K562 (cell line): Measurements from ENCODE around the gene CYSTM1. TPM values are rescaled to one million over a fixed set of nuclear protein-coding genes. Genes with fewer than 3 reads are reported as not detected.

Experiments used
- BCL6 ChIP-seq: fragments of 250-450 bp; sonication (Bioruptor Pico); IDR thresholded peaks from 2 replicates; pipeline ENCODE4 v1.4.0; 2020
- BRF2 ChIP-seq: IDR thresholded peaks from 3 replicates; pipeline ENCODE4 v1.6.1; 2011; ENCODE audit warnings: borderline replicate concordance, mild to moderate bottlenecking; ENCODE audit not compliant: insufficient read length, insufficient read depth
- E2F4 ChIP-seq: sonication (generic); formaldehyde crosslinking; IDR thresholded peaks from 2 replicates; pipeline ENCODE4 v1.8.0; 2022; ENCODE audit warnings: mild to moderate bottlenecking, low read depth, missing genetic modification reagents
- ETV6 ChIP-seq, 3 experiments: fragments of 150-350 bp in 1 of 3; sonication (generic) in 1 of 3; formaldehyde crosslinking in 1 of 3; IDR thresholded peaks; 2 replicates each; pipeline versions ENCODE4 v1.6.1 to v1.8.0; 2014 to 2022; ENCODE audit warnings: borderline replicate concordance in 2 of 3, low read depth in 2 of 3, antibody characterized with exemption in 1 of 3, low read length in 1 of 3, mild to moderate bottlenecking in 1 of 3, missing genetic modification reagents in 1 of 3
- GABPA ChIP-seq: fragments of 200-800 bp; sonication (Bioruptor generic); conservative IDR thresholded peaks from 2 replicates; pipeline ENCODE4 v1.6.1; 2016; ENCODE audit warnings: low read depth, missing genetic modification characterization, missing compliant biosample characterization
- GABPB1 ChIP-seq: sonication (generic); formaldehyde crosslinking; IDR thresholded peaks from 2 replicates; pipeline ENCODE4 v1.8.0; 2022; ENCODE audit warnings: mild to moderate bottlenecking, missing genetic modification reagents
- MCM7 ChIP-seq, 2 experiments: fragments of 450-650 bp; IDR thresholded peaks; 2 replicates each; pipeline ENCODE4 v1.6.1; 2016 to 2018
- PHF21A ChIP-seq: fragments of 450-650 bp; IDR thresholded peaks from 2 replicates; pipeline ENCODE4 v1.6.1; 2017; ENCODE audit warnings: low read depth, borderline replicate concordance
- SIN3A ChIP-seq, 2 experiments: fragments of 150-350 bp in 1 of 2; IDR thresholded peaks; 2 replicates each; pipeline ENCODE4 v1.6.1; 2011 to 2016; ENCODE audit warnings: borderline replicate concordance in 2 of 2, low read depth in 2 of 2, low read length in 2 of 2, mild to moderate bottlenecking in 2 of 2, moderate library complexity in 2 of 2; ENCODE audit not compliant: control insufficient read depth in 1 of 2
- SRF ChIP-seq, 2 experiments: fragments of 250-450, 450-650 bp in 1 of 2; sonication (Bioruptor Pico) in 1 of 2; sonication (generic) in 1 of 2; formaldehyde crosslinking; IDR thresholded peaks; 2 replicates each; pipeline versions ENCODE4 v1.5.0 to v1.5.1; 2020 to 2022; ENCODE audit warnings: mild to moderate bottlenecking in 1 of 2, missing genetic modification reagents in 1 of 2
- THRB ChIP-seq: fragments of 450-650 bp; formaldehyde crosslinking; conservative IDR thresholded peaks from 2 replicates; pipeline ENCODE4 v1.4.0; 2022; ENCODE audit warnings: mild to moderate bottlenecking, missing genetic modification characterization
- ZBED1 ChIP-seq: IDR thresholded peaks from 2 replicates; pipeline ENCODE4 v1.6.1; 2014
- ZNF184 ChIP-seq: sonication (generic); formaldehyde crosslinking; IDR thresholded peaks from 2 replicates; pipeline ENCODE4 v1.5.0; 2020; ENCODE audit warnings: missing genetic modification reagents
- polyA plus RNA-seq, 8 experiments: library from polyadenylated mRNA; depleted of rRNA in 4 of 8; stranded (reverse) in 5 of 8; unstranded in 3 of 8; fragments of >200 nt; fragmentation: Nextera tagmentation in 2 of 8; fragmentation: Illumina TruSeq in 1 of 8; extraction: Ambion mirVana in 2 of 8; extraction: Trizol in 1 of 8; gene quantifications; 2 replicates each; pipeline versions ENCODE4 v1.2.1 to v1.2.3, GENCODE V29; 2011 to 2014; ENCODE audit warnings: inconsistent platforms in 1 of 8, missing spikeins in 1 of 8
- total RNA-seq, 7 experiments: library from RNA; depleted of rRNA in 6 of 7; stranded (reverse); fragments of >200 nt in 6 of 7; fragmentation: Illumina TruSeq in 2 of 7; extraction: Trizol in 2 of 7; gene quantifications; 2 replicates each; pipeline versions ENCODE4 v1.2.1 to v1.2.3, GENCODE V29; 2011 to 2021; ENCODE audit warnings: low replicate concordance in 1 of 7
- TF ChIP-seq, protein P1 (sequence below): fragments of 450-650 bp; IDR thresholded peaks from 2 replicates; pipeline ENCODE4 v1.6.1; 2014; ENCODE audit warnings: low read depth, mild to moderate bottlenecking, moderate library complexity, borderline replicate concordance
- TF ChIP-seq, protein P2 (sequence below): sonication (generic); formaldehyde crosslinking; IDR thresholded peaks from 2 replicates; pipeline ENCODE4 v1.8.0; 2022; ENCODE audit warnings: missing genetic modification reagents, mild to moderate bottlenecking, moderate library complexity, borderline replicate concordance
- TF ChIP-seq, protein P3 (sequence below): fragments of 450-650 bp; IDR thresholded peaks from 2 replicates; pipeline ENCODE4 v1.6.1; 2017; ENCODE audit warnings: mild to moderate bottlenecking, moderate library complexity
- TF ChIP-seq, protein P4 (sequence below): fragments of 450-650 bp; formaldehyde crosslinking; IDR thresholded peaks from 2 replicates; pipeline ENCODE4 v1.4.0; 2022; ENCODE audit warnings: missing genetic modification characterization

CYSTM1 gene
- total and polyA plus RNA-seq, 9 of the 15 experiments (the other 6 are each of a cell fraction or from before 2014, with no cell fraction given): 76.1 to 422 (median 108) TPM

GRCh38 chr5:140175367-140176030, 511 bp downstream of the CYSTM1 start (continued):
- TF ChIP-seq PHF21A (0 out of 2 replicates have a peak, but pooled peaks have one; percentile 9), BCL6 (CRISPR knock-in tag) (no peak), SIN3A (IDR thresholded peaks at IDR 0.05; ENCODE audit: borderline replicate concordance in 2 of 2, control insufficient read depth in 1 of 2, low read depth in 2 of 2, low read length in 2 of 2) (peak; percentile 15 to 73; a peak in 2 of 4 replicates), ZBED1 (no peak), E2F4 (no peak), SRF (CRISPR knock-in tag; IDR thresholded peaks at IDR 0.05) (no peak; a peak in 1 of 4 replicates), ETV6 (IDR thresholded peaks at IDR 0.05; ENCODE audit: borderline replicate concordance in 1 of 2, low read depth in 2 of 2, low read length in 1 of 2) (peak in 1 of 2 experiments; percentile 74; a peak in 2 of 4 replicates), ETV6 (CRISPR knock-in tag; IDR thresholded peaks at IDR 0.05; ENCODE audit: borderline replicate concordance) (no peak), ZNF184 (CRISPR knock-in tag) (no peak), THRB (CRISPR knock-in tag) (no peak), MCM7 (IDR thresholded peaks at IDR 0.05) (no peak), GABPB1 (CRISPR knock-in tag) (peak; percentile 42), BRF2 (no peak), GABPA (tag) (peak; percentile 71)
- TF ChIP-seq, protein P1, sequence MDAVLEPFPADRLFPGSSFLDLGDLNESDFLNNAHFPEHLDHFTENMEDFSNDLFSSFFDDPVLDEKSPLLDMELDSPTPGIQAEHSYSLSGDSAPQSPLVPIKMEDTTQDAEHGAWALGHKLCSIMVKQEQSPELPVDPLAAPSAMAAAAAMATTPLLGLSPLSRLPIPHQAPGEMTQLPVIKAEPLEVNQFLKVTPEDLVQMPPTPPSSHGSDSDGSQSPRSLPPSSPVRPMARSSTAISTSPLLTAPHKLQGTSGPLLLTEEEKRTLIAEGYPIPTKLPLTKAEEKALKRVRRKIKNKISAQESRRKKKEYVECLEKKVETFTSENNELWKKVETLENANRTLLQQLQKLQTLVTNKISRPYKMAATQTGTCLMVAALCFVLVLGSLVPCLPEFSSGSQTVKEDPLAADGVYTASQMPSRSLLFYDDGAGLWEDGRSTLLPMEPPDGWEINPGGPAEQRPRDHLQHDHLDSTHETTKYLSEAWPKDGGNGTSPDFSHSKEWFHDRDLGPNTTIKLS: no peak
- TF ChIP-seq, protein P2, sequence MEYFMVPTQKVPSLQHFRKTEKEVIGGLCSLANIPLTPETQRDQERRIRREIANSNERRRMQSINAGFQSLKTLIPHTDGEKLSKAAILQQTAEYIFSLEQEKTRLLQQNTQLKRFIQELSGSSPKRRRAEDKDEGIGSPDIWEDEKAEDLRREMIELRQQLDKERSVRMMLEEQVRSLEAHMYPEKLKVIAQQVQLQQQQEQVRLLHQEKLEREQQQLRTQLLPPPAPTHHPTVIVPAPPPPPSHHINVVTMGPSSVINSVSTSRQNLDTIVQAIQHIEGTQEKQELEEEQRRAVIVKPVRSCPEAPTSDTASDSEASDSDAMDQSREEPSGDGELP (CRISPR knock-in tag): no peak; the same call in 1 of the 2 replicates
- TF ChIP-seq, protein P3, sequence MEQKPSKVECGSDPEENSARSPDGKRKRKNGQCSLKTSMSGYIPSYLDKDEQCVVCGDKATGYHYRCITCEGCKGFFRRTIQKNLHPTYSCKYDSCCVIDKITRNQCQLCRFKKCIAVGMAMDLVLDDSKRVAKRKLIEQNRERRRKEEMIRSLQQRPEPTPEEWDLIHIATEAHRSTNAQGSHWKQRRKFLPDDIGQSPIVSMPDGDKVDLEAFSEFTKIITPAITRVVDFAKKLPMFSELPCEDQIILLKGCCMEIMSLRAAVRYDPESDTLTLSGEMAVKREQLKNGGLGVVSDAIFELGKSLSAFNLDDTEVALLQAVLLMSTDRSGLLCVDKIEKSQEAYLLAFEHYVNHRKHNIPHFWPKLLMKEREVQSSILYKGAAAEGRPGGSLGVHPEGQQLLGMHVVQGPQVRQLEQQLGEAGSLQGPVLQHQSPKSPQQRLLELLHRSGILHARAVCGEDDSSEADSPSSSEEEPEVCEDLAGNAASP: no peak
- TF ChIP-seq, protein P4, sequence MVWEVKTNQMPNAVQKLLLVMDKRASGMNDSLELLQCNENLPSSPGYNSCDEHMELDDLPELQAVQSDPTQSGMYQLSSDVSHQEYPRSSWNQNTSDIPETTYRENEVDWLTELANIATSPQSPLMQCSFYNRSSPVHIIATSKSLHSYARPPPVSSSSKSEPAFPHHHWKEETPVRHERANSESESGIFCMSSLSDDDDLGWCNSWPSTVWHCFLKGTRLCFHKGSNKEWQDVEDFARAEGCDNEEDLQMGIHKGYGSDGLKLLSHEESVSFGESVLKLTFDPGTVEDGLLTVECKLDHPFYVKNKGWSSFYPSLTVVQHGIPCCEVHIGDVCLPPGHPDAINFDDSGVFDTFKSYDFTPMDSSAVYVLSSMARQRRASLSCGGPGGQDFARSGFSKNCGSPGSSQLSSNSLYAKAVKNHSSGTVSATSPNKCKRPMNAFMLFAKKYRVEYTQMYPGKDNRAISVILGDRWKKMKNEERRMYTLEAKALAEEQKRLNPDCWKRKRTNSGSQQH: no peak
